Measurements from ENCODE around the gene FUBP3.
"Not testable (repeated sequence)": the region's sequence is repeated elsewhere in the genome, so short reads cannot be mapped to it uniquely, and the experiment has no call there.

Gene FUBP3

DNA sequence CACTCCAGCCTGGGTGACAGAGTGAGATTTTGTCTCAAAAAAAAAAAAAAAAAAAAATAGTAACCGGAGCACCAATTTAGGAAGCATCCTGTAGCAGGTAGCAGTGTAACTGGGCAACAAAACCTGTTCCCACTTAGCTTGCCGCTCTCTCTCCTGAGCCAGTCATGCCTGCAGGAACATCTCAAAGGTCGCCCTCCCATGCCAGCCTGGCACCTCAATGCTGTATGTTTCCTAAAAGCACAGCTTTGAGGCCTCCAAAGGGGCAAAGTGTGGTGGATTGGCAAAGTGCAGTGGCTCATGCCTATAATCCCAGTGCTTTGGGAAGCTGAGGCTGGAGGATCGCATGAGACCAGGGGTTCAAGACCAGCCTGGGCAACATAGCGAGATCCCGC is 22.3 kb upstream of the FUBP3 start:
- DNase-seq, result no peak

DNA sequence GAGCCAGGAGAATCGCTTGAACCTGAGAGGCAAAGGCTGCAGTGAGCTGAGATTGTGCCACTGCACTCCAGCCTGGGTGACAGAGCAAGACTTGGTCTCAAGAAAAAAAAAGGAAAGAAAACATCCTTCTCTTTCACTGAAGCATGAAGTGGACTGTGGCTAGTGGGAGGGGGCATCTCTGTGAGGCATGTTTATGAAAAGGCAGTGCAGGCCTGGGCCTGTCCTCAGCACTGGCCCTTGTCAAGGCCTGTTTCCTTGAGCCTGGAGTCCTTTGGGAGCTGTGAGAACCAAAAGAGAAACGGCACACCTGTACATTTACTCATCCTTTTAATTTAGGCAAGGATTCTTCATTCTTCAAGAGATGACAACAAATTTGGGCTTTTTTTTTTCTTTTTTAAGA is 18.3 kb upstream of the FUBP3 start:
- DNase-seq, result no peak

- DNase-seq, result not testable (repeated sequence)
Observed at GRCh38 chr9:130562525-130562924, 16.9 kb upstream of the FUBP3 start.

GRCh38 chr9:130563797-130564196 is 15.6 kb upstream of the FUBP3 start:
- DNase-seq, result no peak

- DNase-seq, result no peak
Observed at GRCh38 chr9:130565792-130566191, 13.6 kb upstream of the FUBP3 start.

DNA sequence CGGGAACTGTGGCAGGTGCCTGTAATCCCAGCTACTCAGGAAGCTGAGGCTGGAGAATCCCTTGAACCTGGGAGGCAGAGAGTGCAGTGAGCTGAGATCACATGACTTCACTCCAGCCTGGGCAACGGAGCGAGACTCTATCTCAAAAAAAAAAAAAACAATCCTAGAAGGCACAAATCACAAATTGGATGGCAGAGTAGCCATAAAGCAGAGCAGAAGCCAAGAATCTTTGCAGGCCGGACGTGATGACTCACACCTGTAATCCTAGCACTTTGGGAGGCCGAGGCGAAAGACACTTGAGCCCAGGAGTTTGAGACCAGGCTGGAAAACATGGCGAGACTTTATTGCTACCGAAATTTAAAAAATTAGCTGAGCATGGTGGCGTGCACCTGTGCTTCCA is 9.2 kb upstream of the FUBP3 start:
- no peak for DNase-seq

DNA sequence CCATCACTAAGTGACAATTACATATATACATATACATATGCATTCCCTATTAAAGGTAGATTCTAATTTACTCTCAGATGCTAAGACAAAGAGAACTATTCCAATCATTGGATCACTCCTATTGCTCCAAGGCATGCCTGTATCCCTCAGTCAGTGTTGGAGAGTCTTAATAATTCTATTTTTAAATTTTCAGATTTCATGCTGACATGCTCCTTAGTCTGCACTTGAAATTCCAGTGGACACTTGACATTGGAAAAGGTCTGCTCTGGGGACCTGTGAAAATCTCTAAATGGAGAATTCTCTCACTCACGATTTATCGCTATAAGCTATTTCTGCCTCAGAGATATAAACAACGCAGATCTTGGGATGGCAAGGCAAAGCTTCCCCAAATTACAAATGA is 3.9 kb upstream of the FUBP3 start:
- no peak for DNase-seq

- no peak for DNase-seq
Observed at GRCh38 chr9:130576176-130576575, 3.2 kb upstream of the FUBP3 start.

DNA sequence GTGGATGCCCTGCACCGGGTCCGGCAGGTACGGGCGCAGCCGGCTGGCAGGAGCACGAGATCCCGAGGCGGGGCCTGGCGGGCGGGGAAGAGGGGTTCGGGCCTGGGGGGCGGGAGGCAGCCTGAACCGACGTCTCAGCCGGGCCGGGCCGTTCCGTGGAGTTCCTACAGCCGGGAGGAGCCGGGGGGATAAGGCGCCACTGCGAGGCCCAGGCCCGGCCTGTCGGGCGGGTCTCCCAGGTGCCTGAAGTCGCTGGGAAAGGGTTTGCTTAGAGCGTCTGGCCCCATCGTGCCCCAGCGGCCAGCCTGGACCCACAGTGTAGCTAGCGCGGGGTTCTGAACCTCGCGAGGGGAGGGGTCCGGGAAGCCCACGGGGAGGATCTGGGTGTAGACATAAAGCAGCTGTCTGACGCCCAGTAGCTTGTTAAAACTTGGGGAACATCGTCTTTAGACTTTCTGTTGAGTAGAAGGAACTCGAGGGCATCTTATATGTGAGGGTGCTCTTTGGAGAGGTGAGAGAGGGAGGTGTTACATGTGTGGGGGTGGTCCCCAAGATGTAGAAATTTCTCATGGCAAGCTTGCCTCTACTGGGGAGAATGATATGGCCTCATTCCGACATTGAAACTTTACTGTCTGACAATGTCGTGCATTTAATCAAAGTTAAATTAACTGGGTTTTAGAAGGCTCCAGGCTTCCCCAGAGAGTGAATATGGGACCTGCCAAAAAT is 524 bp downstream of the FUBP3 start:
- no peak for DNase-seq

GRCh38 chr9:130581766-130582165 is 2.4 kb downstream of the FUBP3 start:
- DNase-seq, result no peak

GRCh38 chr9:130583271-130583670 is 3.9 kb downstream of the FUBP3 start:
- no peak for DNase-seq

DNA sequence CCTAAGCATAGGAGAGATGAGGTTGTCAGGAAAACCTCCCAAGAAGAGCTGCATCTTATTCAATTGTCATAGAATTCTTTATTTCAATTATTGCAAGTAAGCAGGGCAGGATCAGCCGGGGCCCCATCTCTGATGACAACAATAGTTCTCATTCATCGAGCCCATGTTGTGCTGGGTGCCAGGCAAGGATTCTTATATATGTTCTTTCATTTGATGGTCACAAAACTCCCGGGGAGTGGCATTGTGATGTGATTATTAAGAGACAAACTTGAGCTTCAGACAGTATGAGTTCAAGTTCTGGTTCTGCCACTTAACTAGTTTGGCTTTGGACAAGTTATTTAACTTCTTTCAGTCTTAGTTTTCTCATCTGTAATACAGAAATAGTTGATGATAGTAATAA is 8.5 kb downstream of the FUBP3 start:
- DNase-seq, result no peak

DNA sequence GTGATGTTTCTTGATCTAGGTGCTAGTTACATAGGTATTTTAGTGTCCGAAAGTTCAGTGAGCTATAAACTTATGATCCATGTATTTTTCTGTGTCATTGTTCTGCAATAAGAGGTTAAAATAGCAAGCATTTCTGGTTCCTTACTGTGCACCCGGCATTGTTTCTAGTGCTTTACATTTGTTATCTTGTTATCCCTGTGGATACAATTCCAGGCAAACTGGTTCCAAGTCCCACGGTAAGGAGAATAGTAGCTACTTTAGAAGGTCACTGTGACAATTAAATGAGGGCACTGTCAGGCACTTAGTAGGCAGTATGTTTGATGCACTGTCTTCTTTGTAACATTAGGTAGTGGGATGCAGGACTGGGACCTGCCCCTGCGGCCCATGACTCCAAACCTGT is 9.0 kb downstream of the FUBP3 start:
- no peak for DNase-seq

DNA sequence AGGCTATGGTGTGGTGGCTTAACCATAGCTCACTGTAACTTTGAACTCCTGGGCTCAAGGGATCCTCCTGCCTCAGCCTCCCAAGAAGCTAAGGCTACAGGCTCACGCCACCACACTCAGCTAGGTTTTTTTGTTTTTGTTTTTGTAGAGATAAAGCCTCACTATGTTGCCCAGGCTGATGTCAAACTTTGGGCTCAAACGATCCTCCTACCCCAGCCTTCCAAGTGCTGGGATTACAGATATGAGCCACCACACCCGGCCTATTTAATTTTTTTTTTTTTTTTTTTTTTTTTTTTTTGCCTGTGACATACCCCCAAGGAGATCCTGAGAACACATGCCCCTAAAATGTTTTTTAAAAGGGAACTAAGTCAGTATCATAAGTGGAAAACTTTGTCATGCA is 10.4 kb downstream of the FUBP3 start:
- DNase-seq, result no peak

DNA sequence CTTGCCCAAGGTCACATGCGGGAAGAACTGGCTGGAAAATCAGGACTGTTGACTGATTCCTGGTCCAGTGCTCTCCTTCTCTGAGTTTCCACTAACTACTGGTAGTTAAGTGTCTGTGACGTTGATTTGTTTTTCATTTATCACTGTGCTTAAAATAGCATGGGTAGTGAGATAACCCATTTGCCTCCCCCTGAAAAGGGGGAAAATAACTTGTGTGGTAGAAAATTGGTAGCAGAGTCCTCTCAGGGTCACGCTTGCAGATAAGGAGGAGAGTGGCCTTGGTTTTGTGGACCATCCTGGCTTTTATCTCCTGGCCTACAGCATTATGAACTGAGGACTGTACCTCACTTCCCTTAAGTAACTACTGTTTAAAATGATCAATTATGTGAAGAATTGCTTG is 10.9 kb downstream of the FUBP3 start:
- no peak for DNase-seq

- no peak for DNase-seq
Observed at GRCh38 chr9:130593020-130593419, 13.6 kb downstream of the FUBP3 start.

GRCh38 chr9:130597228-130597627 is 17.9 kb downstream of the FUBP3 start:
- no peak for DNase-seq

GRCh38 chr9:130598188-130598587 is 18.8 kb downstream of the FUBP3 start:
- DNase-seq, result no peak

- DNase-seq, result no peak
Observed at GRCh38 chr9:130599625-130600024, 20.2 kb downstream of the FUBP3 start.

DNA sequence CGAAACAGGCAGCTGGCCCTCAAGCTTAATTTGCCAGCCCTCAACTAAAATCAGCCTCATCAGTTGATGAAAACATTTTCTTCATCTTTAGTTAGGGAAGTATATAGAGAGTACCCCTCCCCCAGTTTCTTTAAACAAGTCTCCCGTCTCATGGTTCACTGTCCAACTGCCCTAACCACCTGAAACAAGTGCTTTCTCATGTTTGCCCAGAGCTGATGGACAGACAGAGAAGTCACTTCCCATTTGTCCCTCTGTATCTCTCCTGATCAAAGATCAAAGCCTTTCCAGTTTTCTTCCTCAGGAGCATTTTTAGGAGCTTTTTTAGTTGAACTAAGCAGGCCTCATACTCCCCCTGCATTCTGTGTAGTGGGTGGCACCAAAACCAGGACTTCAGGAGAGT is 21.7 kb downstream of the FUBP3 start:
- DNase-seq, result no peak

- no peak for DNase-seq
Observed at GRCh38 chr9:130604295-130604694, 24.9 kb downstream of the FUBP3 start.

DNA sequence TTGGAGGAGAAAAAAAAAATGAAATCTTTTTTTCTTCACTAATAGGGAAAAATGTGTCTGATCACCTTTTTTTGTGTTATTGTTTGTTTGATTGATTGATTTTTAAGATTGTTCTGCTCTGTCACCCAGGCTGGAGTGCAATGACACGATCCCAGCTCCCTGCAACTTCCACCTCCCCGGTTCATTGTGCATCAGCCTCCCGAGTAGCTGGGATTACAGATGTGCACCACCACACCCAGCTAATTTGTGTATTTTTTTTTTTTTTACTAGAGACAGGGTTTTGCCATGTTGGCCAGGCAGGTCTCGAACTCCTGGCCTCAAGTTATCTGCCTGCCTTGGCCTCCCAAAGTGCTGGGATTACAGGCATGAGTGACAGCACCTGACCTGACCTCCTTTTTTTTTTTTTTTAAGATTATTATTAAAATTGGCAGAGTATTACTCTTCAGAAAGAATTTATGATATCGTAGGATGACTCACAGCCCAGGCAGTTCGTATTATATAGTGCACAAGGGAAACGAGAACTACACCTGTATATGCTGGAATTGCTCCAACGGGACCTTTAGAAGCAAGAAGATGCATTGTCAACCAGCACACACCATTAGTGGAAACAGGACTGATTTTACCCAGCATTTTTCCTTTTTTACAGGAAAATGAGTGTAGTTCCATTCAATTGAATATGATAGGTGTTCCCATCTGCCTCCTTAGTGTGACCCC is 27.7 kb downstream of the FUBP3 start:
- DNase-seq, result no peak

GRCh38 chr9:130607640-130608420 is 28.5 kb downstream of the FUBP3 start:
- no peak for DNase-seq

GRCh38 chr9:130608554-130609134 is 29.3 kb downstream of the FUBP3 start:
- DNase-seq, result no peak
